GM12878 (cell line): ENCODE measurements around the gene OR1J1. TPM values are rescaled to one million over a fixed set of nuclear protein-coding genes. Genes with fewer than 3 reads are reported as not detected.

ENCODE experiments used
- ATAC-seq: fragments of 200-7000 bp; cut with Tn5 transposase; 3 replicates; pipeline ENCODE4 v1.9.1; 2020; ENCODE audit warnings: mild to moderate bottlenecking, moderate library complexity
- BruUV-seq: library from RNA; stranded (reverse); fragments of 400-500 nt; replicated peaks from 2 replicates; lab custom pipeline; 2021; lab: Mats Ljungman, UMichigan
- CTCF ChIA-PET: fragments of 300-600 bp; sonication (Branson Sonifier 250); formaldehyde crosslinking; extraction: SDS; loops from one replicate; lab custom pipeline; 2021; ENCODE audit warnings: inconsistent platforms; lab: Yijun Ruan, JAX
- POLR2A ChIA-PET: fragments of 350-600 bp; formaldehyde crosslinking; extraction: SDS; loops from one replicate; lab custom pipeline; 2021; ENCODE audit warnings: inconsistent platforms; lab: Charles Lee
- RAD21 ChIA-PET: fragments of 300-600 bp; sonication (Branson Sonifier 250); formaldehyde crosslinking; loops from one replicate; lab custom pipeline; 2023; ENCODE audit warnings: antibody characterized with exemption; ENCODE audit not compliant: unreplicated experiment; lab: Charles Lee
- SMC1A ChIA-PET: fragments of 300-600 bp; sonication (Branson Sonifier 250); formaldehyde crosslinking; loops from one replicate; lab custom pipeline; 2023; ENCODE audit not compliant: unreplicated experiment, uncharacterized antibody; lab: Charles Lee
- DNase-seq: peaks from one replicate; pipeline ENCODE4 v3.0.0-alpha.2; 2011; ENCODE audit warnings: low read depth, low spot score
- FAIRE-seq: peaks from 3 replicates; lab custom pipeline; 2011; peaks lifted over from hg19 to GRCh38; lab: Jason Lieb, UNC
- H2AFZ ChIP-seq: 2 replicates; pipeline ENCODE4 v1.6.0; 2011; ENCODE audit warnings: low read depth, low read length, control low read depth; ENCODE audit not compliant: control insufficient read depth
- H3K27ac ChIP-seq: 2 replicates; pipeline ENCODE4 v1.5.1; 2011; ENCODE audit warnings: control low read depth; ENCODE audit not compliant: control insufficient read depth, insufficient read depth
- H3K27me3 ChIP-seq, 2 experiments: replicated peaks in 1 of 2; 2 replicates each; pipeline versions ENCODE4 v1.6.0 to v1.6.1; 2011; ENCODE audit warnings: low read length in 1 of 2; ENCODE audit not compliant: control insufficient read depth in 2 of 2, insufficient read depth in 2 of 2
- H3K36me3 ChIP-seq, 2 experiments: 2 replicates each; pipeline ENCODE4 v1.5.1; 2011; ENCODE audit warnings: low read length in 1 of 2; ENCODE audit not compliant: control insufficient read depth in 2 of 2, insufficient read depth in 2 of 2
- H3K4me1 ChIP-seq: 2 replicates; pipeline ENCODE4 v1.6.1; 2011; ENCODE audit warnings: mild to moderate bottlenecking, low read length, moderate library complexity, mixed read lengths; ENCODE audit not compliant: control insufficient read depth, insufficient read depth
- H3K4me2 ChIP-seq: 2 replicates; pipeline ENCODE4 v1.6.0; 2011; ENCODE audit warnings: control low read depth; ENCODE audit not compliant: control insufficient read depth, insufficient read depth
- H3K4me3 ChIP-seq: fragments of 200-600 bp; sonication (generic); 2 replicates; pipeline ENCODE4 v1.5.1; 2016
- H3K79me2 ChIP-seq: 2 replicates; pipeline ENCODE4 v1.6.0; 2011; ENCODE audit warnings: low read length; ENCODE audit not compliant: control insufficient read depth, insufficient read depth
- H3K9ac ChIP-seq: 2 replicates; pipeline ENCODE4 v1.8.0; 2011; ENCODE audit warnings: low read length, control low read depth, mixed read lengths; ENCODE audit not compliant: control insufficient read depth, insufficient read depth
- H3K9me3 ChIP-seq: replicated peaks from 3 replicates; pipeline ENCODE4 v1.5.1; 2011; ENCODE audit warnings: mild to moderate bottlenecking, low read length; ENCODE audit not compliant: control insufficient read depth, insufficient read depth
- H4K20me1 ChIP-seq: 2 replicates; pipeline ENCODE4 v1.6.0; 2011; ENCODE audit not compliant: control insufficient read depth, insufficient read depth
- BHLHE40 ChIP-seq, 2 experiments: fragments of 450-650 bp in 1 of 2; IDR thresholded peaks; 2 replicates each; pipeline ENCODE4 v1.6.1; 2011 to 2017; ENCODE audit warnings: low read depth in 2 of 2, borderline replicate concordance in 1 of 2, improper control_type of control experiment in 1 of 2, low read length in 1 of 2, mild to moderate bottlenecking in 1 of 2
- CBX3 ChIP-seq: fragments of 200-600 bp; sonication (generic); IDR thresholded peaks from 2 replicates; pipeline ENCODE4 v1.6.1; 2016; ENCODE audit warnings: low read depth, borderline replicate concordance
- CHD1 ChIP-seq: IDR thresholded peaks from 2 replicates; pipeline ENCODE4 v1.6.1; 2012; ENCODE audit warnings: low read depth, low read length, improper control_type of control experiment
- FOS ChIP-seq: IDR thresholded peaks from 3 replicates; pipeline ENCODE4 v1.6.1; 2011; ENCODE audit warnings: borderline replicate concordance; ENCODE audit not compliant: insufficient read length; ENCODE audit errors: extremely low read depth
- FOXM1 ChIP-seq: IDR thresholded peaks from 2 replicates; pipeline ENCODE4 v1.6.1; 2012; ENCODE audit warnings: low read depth, mild to moderate bottlenecking, inconsistent platforms, low read length, moderate library complexity
- KLF5 ChIP-seq: fragments of 450-650 bp; IDR thresholded peaks from 2 replicates; pipeline ENCODE4 v1.6.1; 2014; ENCODE audit warnings: mild to moderate bottlenecking; ENCODE audit not compliant: partially characterized antibody
- SRF ChIP-seq, 2 experiments: IDR thresholded peaks; 2 replicates each; pipeline ENCODE4 v1.6.1; 2011; ENCODE audit warnings: low read depth in 2 of 2, low read length in 2 of 2, mild to moderate bottlenecking in 1 of 2, moderate library complexity in 1 of 2
- STAT3 ChIP-seq: IDR thresholded peaks from 2 replicates; pipeline ENCODE4 v1.6.1; 2011; ENCODE audit warnings: low read depth, low read length, improper control_type of control experiment
- SUPT20H ChIP-seq: IDR thresholded peaks from 2 replicates; pipeline ENCODE4 v1.6.1; 2011; ENCODE audit warnings: low read depth, mild to moderate bottlenecking, low read length, moderate library complexity, borderline replicate concordance; ENCODE audit not compliant: control insufficient read depth
- ZNF207 ChIP-seq: fragments of 450-650 bp; IDR thresholded peaks from 2 replicates; pipeline ENCODE4 v1.6.1; 2014; ENCODE audit warnings: antibody characterized with exemption, mild to moderate bottlenecking, borderline replicate concordance
- WGBS: methylation state at CpG from one replicate; pipeline ENCODE4 v1.1.6; 2016; ENCODE audit warnings: low lambda C conversion rate; ENCODE audit not compliant: insufficient replicate concordance, insufficient coverage; ENCODE audit errors: missing lambda C conversion rate; 5-methylcytosine and 5-hydroxymethylcytosine counted together
- in situ Hi-C: fragments of 300-500 bp; cut with MboI; formaldehyde crosslinking; loops from 9 replicates; pipeline ENCODE4 v1.14.3; 2018; ENCODE audit warnings: mixed read lengths
- intact Hi-C: fragments of 100-400 bp; cut with micrococcal nuclease; formaldehyde crosslinking; loops from one replicate; pipeline ENCODE4 v1.14.2; 2022; ENCODE audit not compliant: unreplicated experiment
- polyA plus RNA-seq, 11 experiments: library from polyadenylated mRNA; depleted of rRNA in 4 of 11; unstranded in 6 of 11; stranded (reverse) in 5 of 11; fragments of >200 nt; fragmentation: Nextera tagmentation in 4 of 11; fragmentation: Illumina TruSeq in 1 of 11; extraction: Ambion mirVana in 4 of 11; extraction: Trizol in 1 of 11; gene quantifications; 1 replicate in 1 of 11; 2 replicates in 10 of 11; pipeline versions ENCODE4 v1.2.1 to v1.2.3, GENCODE V29; 2011 to 2016; ENCODE audit warnings: inconsistent platforms in 2 of 11, missing spikeins in 2 of 11, low read depth in 1 of 11
- total RNA-seq, 4 experiments: library from RNA; depleted of rRNA in 3 of 4; stranded (reverse); fragments of >200 nt in 3 of 4; fragmentation: Illumina TruSeq in 1 of 4; extraction: Trizol in 1 of 4; gene quantifications; 2 replicates each; pipeline versions ENCODE4 v1.2.1 to v1.2.3, GENCODE V29; 2013 to 2021
- TF ChIP-seq, protein P1 (sequence below): fragments of 450-650 bp; IDR thresholded peaks from 2 replicates; pipeline ENCODE4 v1.6.1; 2018; ENCODE audit warnings: mild to moderate bottlenecking, low read depth, moderate library complexity; ENCODE audit not compliant: partially characterized antibody
- TF ChIP-seq, protein P2 (sequence below): fragments of 450-650 bp; formaldehyde crosslinking; IDR thresholded peaks from 2 replicates; pipeline ENCODE4 v1.4.0; 2022; ENCODE audit warnings: mild to moderate bottlenecking, moderate library complexity
- TF ChIP-seq, protein P3 (sequence below): fragments of 450-650 bp; IDR thresholded peaks from 2 replicates; pipeline ENCODE4 v1.6.1; 2017; ENCODE audit warnings: mild to moderate bottlenecking, moderate library complexity

The OR1J1 gene
- total and polyA plus RNA-seq, 10 of the 15 experiments (the other 5 are each of a cell fraction or from before 2014, with no cell fraction given), result 0.07 TPM; not detected in 9

DNA sequence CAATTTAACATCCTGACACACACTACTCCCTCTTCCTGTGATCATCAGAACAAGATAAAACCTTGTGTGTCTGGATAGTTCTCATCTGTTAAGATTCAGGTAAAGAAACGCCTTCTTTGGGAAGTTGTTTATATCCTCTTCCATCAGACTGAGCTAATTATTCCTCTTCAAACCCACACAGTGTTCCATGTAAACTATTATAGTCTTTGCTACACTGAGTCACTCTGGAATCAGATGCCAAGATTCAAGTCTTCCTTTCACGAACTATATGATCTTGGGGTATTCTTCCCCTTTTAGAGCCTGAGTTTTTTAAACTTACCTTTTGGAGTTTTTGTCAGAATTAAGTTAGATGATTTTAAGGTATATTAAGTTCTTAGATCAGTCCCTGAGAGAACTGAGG is 2.0 kb downstream of the OR1J1 start:
- no peaks in the 10 kb centered on the region for H3K9me3 ChIP-seq

More for the DNA sequence above, 2.0 kb downstream of the OR1J1 start:
- SMC1A ChIA-PET, result no interaction called here
- ATAC-seq, result no peak
- DNase-seq, result no peak
- Histone ChIP-seq H4K20me1 (no peaks in the 10 kb centered on the region), H3K4me3 (no peak overlapping the region), H3K79me2 (no peaks in the 10 kb centered on the region), H3K36me3 (no peaks in the 10 kb centered on the region), H2AFZ (no peak overlapping the region), H3K27ac (no peak overlapping the region), H3K9ac (no peak overlapping the region), H3K4me1 (no peaks in the 10 kb centered on the region), H3K4me2 (no peak overlapping the region), H3K27me3 (no peaks in the 10 kb centered on the region; a peak in 1 of 4 replicates)
- in situ Hi-C loops, result no loop called here
- no peak for FAIRE-seq
- POLR2A ChIA-PET, result no interaction called here
- intact Hi-C loops, result no loop called here
- 26% methylated on average over 2 of the region's 2 CpGs for WGBS
- CTCF ChIA-PET, result interaction anchor here (0.8 to 2.6 kb wide), 3 partner anchors 10 to 353 kb away, joined by 3 to 8 read pairs (median 5); partner anchors contain the start of gene PDCL
- RAD21 ChIA-PET, result interaction anchor here (0.9 kb wide), 1 partner anchor 23 kb away, joined by 3 read pairs; no protein-coding TSS in a partner anchor
- TF ChIP-seq KLF5 (no peak), SUPT20H (no peak), CBX3 (no peak), STAT3 (no peak), FOXM1 (no peak), SRF (IDR thresholded peaks at IDR 0.05; ENCODE audit: low read depth in 2 of 2, low read length in 2 of 2) (no peak), ZNF207 (no peak), CHD1 (no peak), BHLHE40 (IDR thresholded peaks at IDR 0.05; ENCODE audit: borderline replicate concordance in 1 of 2, low read depth in 2 of 2, low read length in 1 of 2) (no peak), FOS (no peak)
- TF ChIP-seq, protein P1, sequence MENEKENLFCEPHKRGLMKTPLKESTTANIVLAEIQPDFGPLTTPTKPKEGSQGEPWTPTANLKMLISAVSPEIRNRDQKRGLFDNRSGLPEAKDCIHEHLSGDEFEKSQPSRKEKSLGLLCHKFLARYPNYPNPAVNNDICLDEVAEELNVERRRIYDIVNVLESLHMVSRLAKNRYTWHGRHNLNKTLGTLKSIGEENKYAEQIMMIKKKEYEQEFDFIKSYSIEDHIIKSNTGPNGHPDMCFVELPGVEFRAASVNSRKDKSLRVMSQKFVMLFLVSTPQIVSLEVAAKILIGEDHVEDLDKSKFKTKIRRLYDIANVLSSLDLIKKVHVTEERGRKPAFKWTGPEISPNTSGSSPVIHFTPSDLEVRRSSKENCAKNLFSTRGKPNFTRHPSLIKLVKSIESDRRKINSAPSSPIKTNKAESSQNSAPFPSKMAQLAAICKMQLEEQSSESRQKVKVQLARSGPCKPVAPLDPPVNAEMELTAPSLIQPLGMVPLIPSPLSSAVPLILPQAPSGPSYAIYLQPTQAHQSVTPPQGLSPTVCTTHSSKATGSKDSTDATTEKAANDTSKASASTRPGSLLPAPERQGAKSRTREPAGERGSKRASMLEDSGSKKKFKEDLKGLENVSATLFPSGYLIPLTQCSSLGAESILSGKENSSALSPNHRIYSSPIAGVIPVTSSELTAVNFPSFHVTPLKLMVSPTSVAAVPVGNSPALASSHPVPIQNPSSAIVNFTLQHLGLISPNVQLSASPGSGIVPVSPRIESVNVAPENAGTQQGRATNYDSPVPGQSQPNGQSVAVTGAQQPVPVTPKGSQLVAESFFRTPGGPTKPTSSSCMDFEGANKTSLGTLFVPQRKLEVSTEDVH, result no peak
- TF ChIP-seq, protein P2, sequence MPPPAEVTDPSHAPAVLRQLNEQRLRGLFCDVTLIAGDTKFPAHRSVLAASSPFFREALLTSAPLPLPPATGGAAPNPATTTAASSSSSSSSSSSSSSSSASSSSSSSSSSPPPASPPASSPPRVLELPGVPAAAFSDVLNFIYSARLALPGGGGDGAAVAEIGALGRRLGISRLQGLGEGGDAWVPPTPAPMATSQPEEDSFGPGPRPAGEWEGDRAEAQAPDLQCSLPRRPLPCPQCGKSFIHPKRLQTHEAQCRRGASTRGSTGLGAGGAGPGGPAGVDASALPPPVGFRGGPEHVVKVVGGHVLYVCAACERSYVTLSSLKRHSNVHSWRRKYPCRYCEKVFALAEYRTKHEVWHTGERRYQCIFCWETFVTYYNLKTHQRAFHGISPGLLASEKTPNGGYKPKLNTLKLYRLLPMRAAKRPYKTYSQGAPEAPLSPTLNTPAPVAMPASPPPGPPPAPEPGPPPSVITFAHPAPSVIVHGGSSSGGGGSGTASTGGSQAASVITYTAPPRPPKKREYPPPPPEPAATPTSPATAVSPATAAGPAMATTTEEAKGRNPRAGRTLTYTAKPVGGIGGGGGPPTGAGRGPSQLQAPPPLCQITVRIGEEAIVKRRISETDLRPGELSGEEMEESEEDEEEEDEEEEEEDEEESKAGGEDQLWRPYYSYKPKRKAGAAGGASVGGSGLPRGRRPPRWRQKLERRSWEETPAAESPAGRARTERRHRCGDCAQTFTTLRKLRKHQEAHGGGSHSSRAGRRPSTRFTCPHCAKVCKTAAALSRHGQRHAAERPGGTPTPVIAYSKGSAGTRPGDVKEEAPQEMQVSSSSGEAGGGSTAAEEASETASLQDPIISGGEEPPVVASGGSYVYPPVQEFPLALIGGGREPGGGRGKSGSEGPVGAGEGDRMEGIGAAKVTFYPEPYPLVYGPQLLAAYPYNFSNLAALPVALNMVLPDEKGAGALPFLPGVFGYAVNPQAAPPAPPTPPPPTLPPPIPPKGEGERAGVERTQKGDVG (CRISPR knock-in tag), result no peak
- TF ChIP-seq, protein P3, sequence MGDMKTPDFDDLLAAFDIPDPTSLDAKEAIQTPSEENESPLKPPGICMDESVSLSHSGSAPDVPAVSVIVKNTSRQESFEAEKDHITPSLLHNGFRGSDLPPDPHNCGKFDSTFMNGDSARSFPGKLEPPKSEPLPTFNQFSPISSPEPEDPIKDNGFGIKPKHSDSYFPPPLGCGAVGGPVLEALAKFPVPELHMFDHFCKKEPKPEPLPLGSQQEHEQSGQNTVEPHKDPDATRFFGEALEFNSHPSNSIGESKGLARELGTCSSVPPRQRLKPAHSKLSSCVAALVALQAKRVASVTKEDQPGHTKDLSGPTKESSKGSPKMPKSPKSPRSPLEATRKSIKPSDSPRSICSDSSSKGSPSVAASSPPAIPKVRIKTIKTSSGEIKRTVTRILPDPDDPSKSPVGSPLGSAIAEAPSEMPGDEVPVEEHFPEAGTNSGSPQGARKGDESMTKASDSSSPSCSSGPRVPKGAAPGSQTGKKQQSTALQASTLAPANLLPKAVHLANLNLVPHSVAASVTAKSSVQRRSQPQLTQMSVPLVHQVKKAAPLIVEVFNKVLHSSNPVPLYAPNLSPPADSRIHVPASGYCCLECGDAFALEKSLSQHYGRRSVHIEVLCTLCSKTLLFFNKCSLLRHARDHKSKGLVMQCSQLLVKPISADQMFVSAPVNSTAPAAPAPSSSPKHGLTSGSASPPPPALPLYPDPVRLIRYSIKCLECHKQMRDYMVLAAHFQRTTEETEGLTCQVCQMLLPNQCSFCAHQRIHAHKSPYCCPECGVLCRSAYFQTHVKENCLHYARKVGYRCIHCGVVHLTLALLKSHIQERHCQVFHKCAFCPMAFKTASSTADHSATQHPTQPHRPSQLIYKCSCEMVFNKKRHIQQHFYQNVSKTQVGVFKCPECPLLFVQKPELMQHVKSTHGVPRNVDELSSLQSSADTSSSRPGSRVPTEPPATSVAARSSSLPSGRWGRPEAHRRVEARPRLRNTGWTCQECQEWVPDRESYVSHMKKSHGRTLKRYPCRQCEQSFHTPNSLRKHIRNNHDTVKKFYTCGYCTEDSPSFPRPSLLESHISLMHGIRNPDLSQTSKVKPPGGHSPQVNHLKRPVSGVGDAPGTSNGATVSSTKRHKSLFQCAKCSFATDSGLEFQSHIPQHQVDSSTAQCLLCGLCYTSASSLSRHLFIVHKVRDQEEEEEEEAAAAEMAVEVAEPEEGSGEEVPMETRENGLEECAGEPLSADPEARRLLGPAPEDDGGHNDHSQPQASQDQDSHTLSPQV, result no peak
- BruUV-seq, result no TSS peak
